HepG2 (cell line): Measurements from ENCODE around the gene CNNM4. TPM values are rescaled to one million over a fixed set of nuclear protein-coding genes. Genes with fewer than 3 reads are reported as not detected.

Experiments used
- ARNT2 ChIP-seq: sonication (generic); formaldehyde crosslinking; IDR thresholded peaks from 2 replicates; pipeline ENCODE4 v1.8.0; 2022; ENCODE audit warnings: mild to moderate bottlenecking, low read depth, missing genetic modification reagents, moderate library complexity
- BRF2 ChIP-seq: sonication (generic); formaldehyde crosslinking; IDR thresholded peaks from 2 replicates; pipeline ENCODE4 v1.8.1; 2022; ENCODE audit warnings: mild to moderate bottlenecking, missing genetic modification reagents
- CREB1 ChIP-seq, 2 experiments: fragments of 450-650 bp in 1 of 2; IDR thresholded peaks; 2 replicates each; pipeline ENCODE4 v1.6.1; 2016 to 2017; ENCODE audit warnings: control low read depth in 1 of 2, mild to moderate bottlenecking in 1 of 2, missing compliant biosample characterization in 1 of 2, missing genetic modification characterization in 1 of 2
- E2F1 ChIP-seq: sonication (generic); formaldehyde crosslinking; IDR thresholded peaks from 2 replicates; pipeline ENCODE4 v1.5.0; 2020; ENCODE audit warnings: missing genetic modification reagents
- ELF3 ChIP-seq: IDR thresholded peaks from 2 replicates; pipeline ENCODE4 v1.6.1; 2016; ENCODE audit warnings: missing genetic modification reagents, missing compliant biosample characterization
- EZH2 ChIP-seq: conservative IDR thresholded peaks from 2 replicates; pipeline ENCODE4 v1.6.1; 2012; ENCODE audit warnings: mild to moderate bottlenecking, low read depth, low read length, moderate library complexity
- HNRNPL ChIP-seq: fragments of 200-400 bp; formaldehyde crosslinking; IDR thresholded peaks from 2 replicates; pipeline ENCODE4 v1.6.1; 2017; ENCODE audit warnings: mild to moderate bottlenecking, low read depth, low read length
- HOXA9 ChIP-seq: sonication (generic); formaldehyde crosslinking; IDR thresholded peaks from 2 replicates; pipeline ENCODE4 v1.8.1; 2022; ENCODE audit warnings: missing genetic modification reagents, mild to moderate bottlenecking, moderate library complexity, borderline replicate concordance
- KAT8 ChIP-seq: IDR thresholded peaks from 2 replicates; pipeline ENCODE4 v1.6.1; 2016; ENCODE audit warnings: missing genetic modification reagents, missing compliant biosample characterization
- KDM5A ChIP-seq: fragments of 200-600 bp; sonication (generic); IDR thresholded peaks from 2 replicates; pipeline ENCODE4 v1.7.0; 2018; ENCODE audit warnings: antibody characterized with exemption, mild to moderate bottlenecking, low read length, borderline replicate concordance
- NAIF1 ChIP-seq: sonication (generic); formaldehyde crosslinking; IDR thresholded peaks from 2 replicates; pipeline ENCODE4 v1.5.0; 2020; ENCODE audit warnings: mild to moderate bottlenecking, missing genetic modification reagents, borderline replicate concordance
- NCOR1 ChIP-seq: fragments of 200-600 bp; sonication (generic); IDR thresholded peaks from 2 replicates; pipeline ENCODE4 v1.7.0; 2017; ENCODE audit warnings: antibody characterized with exemption, low read length, borderline replicate concordance
- NFYC ChIP-seq: IDR thresholded peaks from 2 replicates; pipeline ENCODE4 v1.6.1; 2016; ENCODE audit warnings: missing genetic modification reagents, missing compliant biosample characterization
- NKX3-1 ChIP-seq: sonication (generic); formaldehyde crosslinking; IDR thresholded peaks from 2 replicates; pipeline ENCODE4 v1.5.0; 2020; ENCODE audit warnings: missing genetic modification reagents
- NONO ChIP-seq, 2 experiments: fragments of 450-650 bp in 1 of 2; sonication (generic) in 1 of 2; formaldehyde crosslinking in 1 of 2; IDR thresholded peaks in 1 of 2; conservative IDR thresholded peaks in 1 of 2; 2 replicates each; pipeline versions ENCODE4 v1.6.1 to v1.8.0; 2017 to 2022; ENCODE audit warnings: mild to moderate bottlenecking in 1 of 2, missing genetic modification reagents in 1 of 2, moderate library complexity in 1 of 2
- NR2F1 ChIP-seq, 2 experiments: fragments of 450-650 bp in 1 of 2; formaldehyde crosslinking in 1 of 2; IDR thresholded peaks; 2 replicates each; pipeline versions ENCODE4 v1.5.0 to v1.6.1; 2016 to 2020; ENCODE audit warnings: mild to moderate bottlenecking in 1 of 2, missing compliant biosample characterization in 1 of 2, missing genetic modification reagents in 1 of 2, moderate library complexity in 1 of 2
- PHF20 ChIP-seq: sonication (generic); formaldehyde crosslinking; IDR thresholded peaks from 2 replicates; pipeline ENCODE4 v1.5.0; 2020; ENCODE audit warnings: mild to moderate bottlenecking, missing genetic modification reagents
- REXO4 ChIP-seq: sonication (generic); formaldehyde crosslinking; IDR thresholded peaks from 2 replicates; pipeline ENCODE4 v1.8.0; 2022; ENCODE audit warnings: missing genetic modification reagents, mild to moderate bottlenecking, borderline replicate concordance
- SNRNP70 ChIP-seq: fragments of 200-400 bp; formaldehyde crosslinking; IDR thresholded peaks from 2 replicates; pipeline ENCODE4 v1.6.1; 2017; ENCODE audit warnings: mild to moderate bottlenecking, low read depth, low read length, moderate library complexity
- SOX5 ChIP-seq: IDR thresholded peaks from 2 replicates; pipeline ENCODE4 v1.6.1; 2016; ENCODE audit warnings: borderline replicate concordance
- SSRP1 ChIP-seq: IDR thresholded peaks from 2 replicates; pipeline ENCODE4 v1.6.1; 2016; ENCODE audit warnings: control low read depth
- U2AF1 ChIP-seq: fragments of 200-400 bp; formaldehyde crosslinking; optimal IDR thresholded peaks from 2 replicates; pipeline ENCODE3; 2017; ENCODE audit warnings: mild to moderate bottlenecking, low read depth, low read length
- ZNF138 ChIP-seq: sonication (generic); formaldehyde crosslinking; IDR thresholded peaks from 2 replicates; pipeline ENCODE4 v1.5.0; 2020; ENCODE audit warnings: mild to moderate bottlenecking, low read depth, missing genetic modification reagents
- ZNF20 ChIP-seq: sonication (generic); formaldehyde crosslinking; IDR thresholded peaks from 2 replicates; pipeline ENCODE4 v1.4.0; 2020; ENCODE audit warnings: mild to moderate bottlenecking, moderate library complexity, missing genetic modification reagents
- ZNF256 ChIP-seq: sonication (generic); formaldehyde crosslinking; conservative IDR thresholded peaks from 2 replicates; pipeline ENCODE4 v1.4.0; 2020; ENCODE audit warnings: missing genetic modification reagents
- ZNF382 ChIP-seq: sonication (generic); formaldehyde crosslinking; IDR thresholded peaks from 2 replicates; pipeline ENCODE4 v1.5.0; 2020; ENCODE audit warnings: missing genetic modification reagents, mild to moderate bottlenecking, borderline replicate concordance
- ZNF572 ChIP-seq: sonication (generic); formaldehyde crosslinking; IDR thresholded peaks from 2 replicates; pipeline ENCODE4 v1.5.1; 2020; ENCODE audit warnings: mild to moderate bottlenecking, missing genetic modification reagents
- ZNF607 ChIP-seq: sonication (generic); formaldehyde crosslinking; IDR thresholded peaks from 2 replicates; pipeline ENCODE4 v1.5.1; 2020; ENCODE audit warnings: missing genetic modification reagents, mild to moderate bottlenecking, borderline replicate concordance
- ZNF674 ChIP-seq: sonication (generic); formaldehyde crosslinking; IDR thresholded peaks from 2 replicates; pipeline ENCODE4 v1.5.0; 2020; ENCODE audit warnings: low read depth, mild to moderate bottlenecking, missing genetic modification reagents
- polyA plus RNA-seq, 8 experiments: library from polyadenylated mRNA; depleted of rRNA in 3 of 8; stranded (reverse) in 7 of 8; unstranded in 1 of 8; fragments of >200 nt; fragmentation: Illumina TruSeq in 4 of 8; extraction: Trizol in 4 of 8; gene quantifications; 2 replicates each; pipeline versions ENCODE4 v1.2.1 to v1.2.3, GENCODE V29; 2011 to 2016; ENCODE audit warnings: low read depth in 4 of 8, missing spikeins in 1 of 8, mixed read lengths in 1 of 8; ENCODE audit not compliant: insufficient read depth in 1 of 8
- total RNA-seq, 5 experiments: library from RNA; depleted of rRNA; stranded (reverse); fragments of >200 nt; fragmentation: Illumina TruSeq; extraction: Trizol; gene quantifications; 2 replicates each; pipeline ENCODE4 v1.2.3, GENCODE V29; 2016; ENCODE audit warnings: low read depth in 1 of 5

The CNNM4 gene
- total and polyA plus RNA-seq, 2 of the 13 experiments (the other 11 are each of a cell fraction or from before 2014, with no cell fraction given) = 5.9 to 8.4 TPM

DNA sequence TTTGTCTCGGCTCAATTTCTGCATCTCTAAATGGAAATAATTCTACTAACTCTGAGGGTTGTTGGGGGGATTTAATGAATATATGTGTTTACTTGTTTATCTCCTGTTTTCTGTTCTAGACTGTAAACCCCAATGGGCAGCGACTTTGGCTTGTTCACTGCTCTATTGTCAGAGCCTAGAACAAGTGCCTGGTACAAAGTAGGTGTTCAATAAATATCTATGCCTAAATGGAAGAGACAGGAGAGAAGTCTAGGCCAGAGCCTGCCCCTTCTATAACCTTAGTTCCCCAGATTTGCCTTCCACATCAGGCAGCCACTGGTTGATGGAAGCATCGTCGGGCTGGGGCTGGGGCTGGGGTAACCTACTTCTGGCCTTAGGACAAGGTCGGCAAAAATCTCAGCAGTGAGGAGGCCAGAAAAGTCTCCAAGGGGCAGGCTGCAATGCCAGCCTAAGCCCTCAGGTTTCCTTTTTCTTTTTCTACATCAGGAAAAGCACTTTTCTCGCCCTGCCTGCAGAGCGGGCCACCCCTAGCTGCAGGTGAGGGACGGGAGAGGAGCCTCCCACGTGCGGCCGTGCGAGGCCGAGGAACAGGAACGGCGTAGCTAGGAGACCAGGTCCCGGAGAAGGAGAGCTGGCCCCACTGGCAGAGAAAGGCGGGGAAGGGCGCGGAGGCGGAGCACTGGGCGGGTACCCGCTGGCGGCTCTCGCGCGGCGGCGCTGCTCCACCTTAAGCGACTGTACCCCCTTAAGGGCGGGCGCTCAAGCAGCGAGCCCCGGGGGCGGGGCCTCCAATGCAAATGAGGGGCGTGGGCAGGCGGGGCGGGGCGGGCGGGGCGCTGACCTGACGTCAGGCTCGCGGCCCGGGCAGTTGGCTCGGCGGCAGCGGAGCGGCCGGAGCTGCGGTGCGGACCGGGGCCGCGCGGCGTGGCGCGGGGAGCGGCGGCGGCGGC, at the start of gene CNNM4 (continued):
- TF ChIP-seq NONO (IDR thresholded peaks at IDR 0.05) = no peak
- no peak for TF ChIP-seq NONO (CRISPR knock-in tag; conservative IDR thresholded peaks at IDR 0.05)
- TF ChIP-seq SSRP1 (CRISPR knock-in tag) = no peak
- TF ChIP-seq KDM5A = 0 out of 2 replicates have a peak, but pooled peaks have one; percentile 16
- peak; percentile 66; the same call in 1 of the 2 replicates for TF ChIP-seq E2F1 (CRISPR knock-in tag)
- no peak for TF ChIP-seq NKX3-1
- no peak for TF ChIP-seq SNRNP70
- TF ChIP-seq U2AF1 = no peak
- no peak for TF ChIP-seq ZNF20 (CRISPR knock-in tag)
- TF ChIP-seq NAIF1 = no peak
- peak; percentile 28; the same call in 1 of the 2 replicates for TF ChIP-seq NFYC (CRISPR knock-in tag)
- no peak for TF ChIP-seq CREB1 (IDR thresholded peaks at IDR 0.05)
- no peak for TF ChIP-seq CREB1 (CRISPR knock-in tag; IDR thresholded peaks at IDR 0.05)
- 0 out of 2 replicates have a peak, but pooled peaks have one; percentile 11 for TF ChIP-seq PHF20 (CRISPR knock-in tag)
- TF ChIP-seq ELF3 = no peak
- no peak for TF ChIP-seq NCOR1
- peak; percentile 24; the same call in 1 of the 2 replicates for TF ChIP-seq KAT8 (CRISPR knock-in tag)
- TF ChIP-seq BRF2 = no peak
- TF ChIP-seq ZNF572 (CRISPR knock-in tag) = no peak
- TF ChIP-seq ZNF607 (CRISPR knock-in tag) = no peak
- no peak for TF ChIP-seq SOX5 (CRISPR knock-in tag)
- peak; percentile 50; the same call in 1 of the 2 replicates for TF ChIP-seq ZNF674 (CRISPR knock-in tag)
- TF ChIP-seq ZNF138 (CRISPR knock-in tag) = 0 out of 2 replicates have a peak, but pooled peaks have one; percentile 38
- TF ChIP-seq REXO4 (CRISPR knock-in tag) = no peak
- no peak for TF ChIP-seq EZH2
- TF ChIP-seq NR2F1 (CRISPR knock-in tag; IDR thresholded peaks at IDR 0.05) = no peak
- TF ChIP-seq HNRNPL = no peak
- TF ChIP-seq HOXA9 = no peak
- peak; percentile 58 for TF ChIP-seq ARNT2 (CRISPR knock-in tag)
- no peak for TF ChIP-seq ZNF256
- TF ChIP-seq ZNF382 = no peak
